Thymus (tissue), 11 donors: Measurements from ENCODE around the gene STYXL1. TPM values are rescaled to one million over a fixed set of nuclear protein-coding genes. Genes with fewer than 3 reads are reported as not detected.
"Not testable (repeated sequence)": the region's sequence is repeated elsewhere in the genome, so short reads cannot be mapped to it uniquely, and the experiment has no call there.

ENCODE experiments used
- DNase-seq, 9 donors: peaks; one replicate each; pipeline ENCODE4 v3.0.0-alpha.2; 2013; ENCODE audit warnings: low spot score in 9 of 9, low read depth in 6 of 9, missing footprints in 1 of 9
- H3K27ac ChIP-seq, 2 donors: one replicate each; pipeline ENCODE4 v1.5.1; 2013; ENCODE audit warnings: control low read depth in 1 of 2, low read depth in 1 of 2, low read length in 1 of 2, mild to moderate bottlenecking in 1 of 2, moderate library complexity in 1 of 2
- H3K27me3 ChIP-seq, 2 donors: one replicate each; pipeline ENCODE4 v1.5.1; 2013; ENCODE audit warnings: low read length in 1 of 2; ENCODE audit not compliant: control insufficient read depth in 2 of 2, insufficient read depth in 1 of 2
- H3K36me3 ChIP-seq, 2 donors: one replicate each; pipeline ENCODE4 v1.5.1; 2013; ENCODE audit warnings: low read length in 1 of 2, mild to moderate bottlenecking in 1 of 2, moderate library complexity in 1 of 2; ENCODE audit not compliant: control insufficient read depth in 2 of 2, insufficient read depth in 2 of 2
- H3K4me1 ChIP-seq, 2 donors: one replicate each; pipeline ENCODE4 v1.5.1; 2013; ENCODE audit warnings: low read length in 2 of 2; ENCODE audit not compliant: control insufficient read depth in 2 of 2, insufficient read depth in 2 of 2
- H3K4me3 ChIP-seq, 2 donors: one replicate each; pipeline ENCODE4 v1.5.1; 2013; ENCODE audit warnings: low read length in 2 of 2, control low read depth in 1 of 2, mild to moderate bottlenecking in 1 of 2
- H3K9me3 ChIP-seq, 2 donors: one replicate each; pipeline ENCODE4 v1.5.1; 2013; ENCODE audit warnings: low read length in 1 of 2, mild to moderate bottlenecking in 1 of 2; ENCODE audit not compliant: control insufficient read depth in 2 of 2, insufficient read depth in 1 of 2
- WGBS: extraction: QIAGEN DNeasy Blood & Tissue Kit; methylation state at CpG from one replicate; pipeline ENCODE4 v1.1.7; 2013; 5-methylcytosine and 5-hydroxymethylcytosine counted together
- polyA plus RNA-seq: library from polyadenylated mRNA; stranded (reverse); fragments of 200-250 nt; gene quantifications from one replicate; pipeline ENCODE4 v1.2.3, GENCODE V29; 2013
- total RNA-seq: library from RNA; stranded (reverse); fragments of 120-200 nt; gene quantifications from one replicate; pipeline ENCODE4 v1.2.4, GENCODE V29; 2013
- donor health status: healthy.

The STYXL1 gene
- total and polyA plus RNA-seq, 2 donors = 36.9 to 55.9 TPM

DNA sequence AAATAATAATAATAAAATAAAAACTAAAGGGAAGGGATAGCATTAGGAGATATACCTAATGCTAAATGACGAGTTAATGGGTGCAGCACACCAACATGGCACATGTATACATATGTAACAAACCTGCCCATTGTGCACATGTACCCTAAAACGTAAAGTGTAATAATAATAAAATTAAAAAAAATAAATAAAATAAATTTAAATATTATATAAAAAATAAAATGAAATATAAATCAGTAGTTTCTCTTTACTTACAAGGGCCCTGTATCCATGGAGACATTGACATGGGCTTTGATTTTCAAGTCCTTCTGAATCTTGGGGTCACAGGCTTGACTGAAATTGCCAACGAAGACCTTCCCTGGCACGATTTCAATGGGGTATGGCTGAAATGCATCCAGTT is 42.8 kb downstream of the STYXL1 start:
- not testable (repeated sequence) for H3K9me3 ChIP-seq, H3K4me3 ChIP-seq, DNase-seq, H3K27ac ChIP-seq, H3K27me3 ChIP-seq
- 85% methylated on average over 4 of the region's 4 CpGs for WGBS
- peaks cover 32 to 40% of the 10 kb centered on the region in 2 donors for H3K36me3 ChIP-seq
- peaks cover 15 to 18% of the 10 kb centered on the region in 2 donors for H3K4me1 ChIP-seq

DNA sequence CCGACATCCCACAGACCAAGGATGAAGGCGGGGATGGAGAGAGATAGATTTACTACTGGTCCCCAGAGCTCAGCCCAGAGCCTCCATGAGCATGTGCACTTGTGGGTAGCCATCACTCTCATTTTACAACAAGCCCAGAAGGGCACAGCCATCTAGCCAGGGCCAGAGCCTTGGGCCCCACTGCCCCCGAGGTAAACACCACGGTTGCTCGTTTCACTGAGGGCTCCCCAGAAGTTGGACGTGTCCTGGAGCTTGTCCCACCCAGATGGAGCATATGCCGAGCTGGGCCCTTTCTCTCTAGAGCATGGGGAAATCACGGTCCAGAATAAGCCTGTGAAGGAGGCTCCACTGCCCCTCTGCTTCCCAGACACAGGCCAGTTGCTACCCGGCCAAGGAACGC is 44.4 kb downstream of the STYXL1 start:
- H3K9me3 ChIP-seq = no peaks in the 10 kb centered on the region
- H3K4me3 ChIP-seq = no peak overlapping the region
- H3K36me3 ChIP-seq = peaks cover 32 to 40% of the 10 kb centered on the region in 2 donors
- no peaks in the 10 kb centered on the region for H3K27me3 ChIP-seq
- H3K4me1 ChIP-seq = peaks cover 2 to 3% of the 10 kb centered on the region in 2 donors
- no peak for DNase-seq
- no peak overlapping the region for H3K27ac ChIP-seq
- WGBS = 96% methylated on average over 10 of the region's 10 CpGs

DNA sequence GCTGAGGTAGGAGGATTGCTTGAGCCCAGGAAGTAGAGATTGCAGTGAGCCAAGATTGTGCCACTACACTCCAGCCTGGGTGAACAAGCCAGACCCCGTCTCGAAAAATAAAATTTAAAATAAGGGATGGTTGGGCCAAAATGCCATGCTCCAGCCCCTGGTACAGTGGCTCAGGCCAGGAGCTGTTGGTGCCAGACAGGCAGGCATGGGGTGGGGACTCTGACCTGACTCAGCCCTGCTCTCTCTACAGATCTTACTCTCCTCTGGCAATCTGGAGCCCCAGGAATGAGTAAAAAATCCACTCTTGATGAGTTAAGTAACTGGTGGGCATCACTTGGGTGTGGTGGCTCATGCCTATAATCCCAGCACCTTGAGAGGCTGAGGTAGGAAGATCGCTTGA is 45.0 kb downstream of the STYXL1 start:
- Histone ChIP-seq H3K27me3 (no peaks in the 10 kb centered on the region), H3K27ac (no peak overlapping the region), H3K36me3 (peaks cover 32 to 40% of the 10 kb centered on the region in 2 donors), H3K9me3 (no peaks in the 10 kb centered on the region), H3K4me3 (no peak overlapping the region), H3K4me1 (no peaks in the 10 kb centered on the region)
- no peak for DNase-seq
- 98% methylated on average over 3 of the region's 3 CpGs for WGBS

DNA sequence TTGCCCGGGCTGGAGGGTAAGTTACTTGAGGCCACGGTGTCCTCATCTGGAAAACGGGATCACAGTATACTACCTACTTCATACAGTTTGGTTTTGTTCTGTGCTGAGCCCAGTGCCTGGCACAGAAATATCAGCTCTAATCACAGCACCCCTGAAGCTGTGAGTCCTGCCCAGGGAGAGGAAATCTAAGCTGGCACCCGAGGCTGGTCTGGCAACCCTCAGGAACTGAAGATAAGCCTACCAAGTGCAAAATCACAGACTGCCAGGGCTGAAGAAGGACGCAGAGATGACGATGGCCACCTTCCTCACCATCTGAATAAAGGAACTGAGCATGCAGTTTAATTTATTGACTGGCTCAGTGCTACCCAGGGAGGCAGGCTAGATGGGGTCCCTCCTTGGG is 45.7 kb downstream of the STYXL1 start:
- Histone ChIP-seq H3K36me3 (peaks cover 32 to 40% of the 10 kb centered on the region in 2 donors), H3K9me3 (no peaks in the 10 kb centered on the region), H3K4me1 (no peaks in the 10 kb centered on the region), H3K27me3 (no peaks in the 10 kb centered on the region), H3K4me3 (no peak overlapping the region), H3K27ac (no peak overlapping the region)
- no peak for DNase-seq
- WGBS = 95% methylated on average over 6 of the region's 6 CpGs

DNA sequence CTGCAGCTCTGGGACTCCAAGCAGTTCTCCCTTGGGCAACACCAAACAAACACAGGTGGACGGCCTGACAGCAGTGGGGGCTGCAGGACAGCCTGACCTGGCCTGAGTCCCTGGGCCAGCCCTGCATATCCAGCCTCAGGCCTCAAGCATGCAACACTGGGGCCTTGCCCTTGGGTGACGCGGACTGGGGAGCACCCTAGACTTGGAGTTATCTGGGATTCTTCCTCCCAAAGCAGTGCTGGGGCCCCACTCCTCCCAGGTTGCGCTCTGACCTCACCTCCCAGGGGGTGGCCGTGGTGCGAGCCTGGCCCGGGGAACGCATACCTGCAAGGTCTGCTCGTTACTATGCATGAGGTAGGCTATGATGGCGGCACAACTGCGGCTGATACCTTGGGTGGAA is 47.2 kb downstream of the STYXL1 start:
- no peak for DNase-seq
- Histone ChIP-seq H3K4me3 (no peak overlapping the region), H3K27me3 (no peaks in the 10 kb centered on the region), H3K36me3 (peaks cover 33 to 46% of the 10 kb centered on the region in 2 donors), H3K9me3 (no peaks in the 10 kb centered on the region), H3K4me1 (peaks cover 0 to 3% of the 10 kb centered on the region in 2 donors), H3K27ac (no peak overlapping the region)
- 98% methylated on average over 11 of the region's 11 CpGs for WGBS

DNA sequence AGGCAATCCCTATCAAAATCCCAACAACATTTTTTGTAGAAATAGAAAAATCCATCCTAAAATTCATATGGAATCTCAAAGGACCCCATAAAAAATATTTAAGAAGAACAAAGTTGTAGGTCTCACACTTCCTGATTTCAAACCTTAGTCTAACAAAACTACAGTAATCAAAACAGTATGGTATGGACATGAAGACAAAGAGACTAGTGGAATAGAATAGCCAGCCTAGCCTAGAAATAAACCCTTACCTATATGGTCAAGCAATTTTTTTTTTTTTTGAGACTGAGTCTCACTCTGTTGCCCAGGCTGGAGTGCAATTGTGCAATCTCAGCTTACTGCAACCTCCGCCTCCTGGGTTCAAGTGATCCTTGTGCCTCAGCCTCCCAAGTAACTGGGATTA is 49.8 kb downstream of the STYXL1 start:
- H3K36me3 ChIP-seq = peaks cover 21 to 31% of the 10 kb centered on the region in 2 donors
- no peak for DNase-seq

DNA sequence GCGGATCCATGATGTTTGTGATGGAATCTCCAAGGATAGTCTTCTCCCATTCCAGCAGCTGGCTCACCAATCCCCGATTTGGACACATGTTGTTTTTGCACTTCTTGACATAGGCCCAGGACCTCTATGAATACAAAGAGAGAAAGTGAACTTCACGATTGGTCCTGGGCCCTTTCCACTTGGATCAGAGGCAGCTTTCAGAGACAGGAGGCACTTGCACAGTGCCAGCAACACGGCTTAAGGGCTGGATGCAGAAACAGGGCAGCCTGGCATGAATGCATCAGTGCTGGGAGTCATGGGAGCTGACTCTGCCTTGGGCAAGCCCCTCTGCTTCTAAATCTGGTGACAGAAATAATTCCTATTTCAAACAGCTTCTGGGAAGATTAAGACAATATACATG is 51.3 kb downstream of the STYXL1 start:
- WGBS = 95% methylated on average over 4 of the region's 4 CpGs
- Histone ChIP-seq H3K4me1 (peaks cover 8 to 12% of the 10 kb centered on the region in 2 donors), H3K27ac (no peak overlapping the region), H3K27me3 (peaks cover 0 to 2% of the 10 kb centered on the region in 2 donors), H3K4me3 (no peak overlapping the region), H3K9me3 (peaks cover 0 to 5% of the 10 kb centered on the region in 2 donors), H3K36me3 (peaks cover 18 to 19% of the 10 kb centered on the region in 2 donors)
- DNase-seq = no peak

More for the DNA sequence above, 49.8 kb downstream of the STYXL1 start:
- Histone ChIP-seq H3K4me1 (peaks cover 8 to 12% of the 10 kb centered on the region in 2 donors), H3K27me3 (peaks cover 0 to 2% of the 10 kb centered on the region in 2 donors), H3K4me3 (no peak overlapping the region), H3K9me3 (peaks cover 0 to 5% of the 10 kb centered on the region in 2 donors), H3K27ac (no peak overlapping the region)
- 98% methylated on average over 1 of the region's 1 CpG for WGBS

DNA sequence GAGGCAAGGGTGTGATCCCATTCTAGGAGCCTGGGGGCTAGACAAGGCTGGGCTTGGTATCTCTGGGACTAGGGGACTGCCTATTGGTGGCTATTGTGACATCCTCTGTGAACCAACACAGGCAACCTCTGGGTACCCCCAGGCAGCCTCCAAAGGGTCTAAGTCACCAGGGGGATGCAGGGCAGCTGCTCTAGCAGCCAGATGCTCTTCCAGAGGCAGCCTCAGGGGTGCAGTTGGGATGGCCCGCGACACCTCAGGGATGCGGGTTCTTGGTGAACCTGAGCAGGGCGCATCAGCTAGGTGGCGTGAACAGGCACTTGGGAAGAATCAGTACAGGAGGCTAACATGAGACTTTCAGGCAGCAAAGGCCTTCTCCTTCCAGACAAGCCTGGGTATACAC is 51.8 kb downstream of the STYXL1 start:
- H3K4me3 ChIP-seq = no peak overlapping the region
- peaks cover 0 to 5% of the 10 kb centered on the region in 2 donors for H3K9me3 ChIP-seq
- H3K27me3 ChIP-seq = peaks cover 0 to 2% of the 10 kb centered on the region in 2 donors
- WGBS = 98% methylated on average over 5 of the region's 5 CpGs
- peaks cover 8 to 12% of the 10 kb centered on the region in 2 donors for H3K4me1 ChIP-seq
- no peak overlapping the region for H3K27ac ChIP-seq
- H3K36me3 ChIP-seq = peaks cover 15 to 17% of the 10 kb centered on the region in 2 donors
- no peak for DNase-seq

DNA sequence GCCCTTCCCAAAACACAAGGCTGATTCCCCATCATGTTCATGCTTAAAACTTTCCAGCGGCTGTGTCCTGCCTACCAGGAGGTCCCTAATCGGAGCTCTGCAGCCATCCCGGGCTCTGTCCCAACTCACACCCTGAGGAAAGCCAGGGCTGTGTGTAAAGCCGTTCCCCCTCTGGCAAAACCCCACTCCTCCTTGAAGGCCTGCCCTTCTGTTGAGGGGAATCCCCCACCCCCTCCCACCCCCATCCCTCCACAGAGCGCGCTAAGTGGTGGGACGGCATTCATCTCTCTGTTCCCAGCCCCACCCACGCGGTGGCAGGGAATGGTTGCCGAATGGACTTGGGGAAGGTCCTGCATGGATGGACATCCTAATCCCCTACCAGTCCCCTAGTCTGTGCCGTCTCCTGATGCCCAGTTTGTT is 52.7 kb downstream of the STYXL1 start:
- no peak overlapping the region for H3K27ac ChIP-seq
- peak overlapping the region; percentile 78 to 92 for H3K4me3 ChIP-seq
- H3K27me3 ChIP-seq = peaks cover 0 to 2% of the 10 kb centered on the region in 2 donors
- peaks cover 6 to 7% of the 10 kb centered on the region in 2 donors for H3K36me3 ChIP-seq
- peaks cover 0 to 5% of the 10 kb centered on the region in 2 donors for H3K9me3 ChIP-seq
- H3K4me1 ChIP-seq = peaks cover 8 to 12% of the 10 kb centered on the region in 2 donors
- 87% methylated on average over 11 of the region's 11 CpGs for WGBS
- no peak for DNase-seq
